NCI-H226 (cell line): Measurements from ENCODE around the gene DQX1.
A peak's percentile ranks its signal among the peaks of the same experiment; 100 is the strongest.
"Not testable (repeated sequence)": the region's sequence is repeated elsewhere in the genome, so short reads cannot be mapped to it uniquely, and the experiment has no call there.

ENCODE experiments used
- DNase-seq: peaks from one replicate; pipeline ENCODE4 v3.0.0-alpha.2; 2015

Gene DQX1

GRCh38 chr2:74491648-74492544, 34.1 kb downstream of the DQX1 start:
- DNase-seq: no peak

- DNase-seq: no peak
Observed at GRCh38 chr2:74489906-74490305, 36.1 kb downstream of the DQX1 start.

- DNase-seq: no peak
Observed at GRCh38 chr2:74488643-74489481, 37.2 kb downstream of the DQX1 start.

GRCh38 chr2:74486141-74486540, 39.9 kb downstream of the DQX1 start:
- no peak for DNase-seq

GRCh38 chr2:74483675-74484164, 42.3 kb downstream of the DQX1 start:
- not testable (repeated sequence) for DNase-seq

- peak; percentile 91 for DNase-seq
Observed at GRCh38 chr2:74482801-74483674, 43.0 kb downstream of the DQX1 start, which contains the start of the genes CCDC142 and TTC31. Gene CCDC142, minus strand, starts transcription at chr2:74482998. Its CDS starts 161 bp downstream, at chr2:74482837. Gene TTC31, plus strand, starts transcription at chr2:74483081. Its CDS starts 15 bp downstream, at chr2:74483096.

- peak; percentile 28 for DNase-seq
Observed at GRCh38 chr2:74481961-74482800, 43.9 kb downstream of the DQX1 start.

- DNase-seq: no peak
Observed at GRCh38 chr2:74481431-74481830, 44.6 kb downstream of the DQX1 start.

- DNase-seq: no peak
Observed at GRCh38 chr2:74474899-74475298, 51.1 kb downstream of the DQX1 start.

GRCh38 chr2:74474481-74474880, 51.5 kb downstream of the DQX1 start:
- no peak for DNase-seq

- DNase-seq: no peak
Observed at GRCh38 chr2:74472945-74473258, 53.1 kb downstream of the DQX1 start.

GRCh38 chr2:74472086-74472944, 53.7 kb downstream of the DQX1 start, which contains the start of gene MRPL53:
Gene MRPL53, minus strand, starts transcription at chr2:74472680. Its CDS starts 20 bp downstream, at chr2:74472660.
- DNase-seq: peak; percentile 91

- no peak for DNase-seq
Observed at GRCh38 chr2:74471332-74472065, 54.5 kb downstream of the DQX1 start.

GRCh38 chr2:74470742-74471141, 55.3 kb downstream of the DQX1 start:
- not testable (repeated sequence) for DNase-seq
